ENCODE data around the gene NOX3. TPM values are rescaled to one million over a fixed set of nuclear protein-coding genes. Genes with fewer than 3 reads are reported as not detected.

Gene NOX3
- total and polyA plus RNA-seq, 3 experiments from 2014 or later, result not detected

DNA sequence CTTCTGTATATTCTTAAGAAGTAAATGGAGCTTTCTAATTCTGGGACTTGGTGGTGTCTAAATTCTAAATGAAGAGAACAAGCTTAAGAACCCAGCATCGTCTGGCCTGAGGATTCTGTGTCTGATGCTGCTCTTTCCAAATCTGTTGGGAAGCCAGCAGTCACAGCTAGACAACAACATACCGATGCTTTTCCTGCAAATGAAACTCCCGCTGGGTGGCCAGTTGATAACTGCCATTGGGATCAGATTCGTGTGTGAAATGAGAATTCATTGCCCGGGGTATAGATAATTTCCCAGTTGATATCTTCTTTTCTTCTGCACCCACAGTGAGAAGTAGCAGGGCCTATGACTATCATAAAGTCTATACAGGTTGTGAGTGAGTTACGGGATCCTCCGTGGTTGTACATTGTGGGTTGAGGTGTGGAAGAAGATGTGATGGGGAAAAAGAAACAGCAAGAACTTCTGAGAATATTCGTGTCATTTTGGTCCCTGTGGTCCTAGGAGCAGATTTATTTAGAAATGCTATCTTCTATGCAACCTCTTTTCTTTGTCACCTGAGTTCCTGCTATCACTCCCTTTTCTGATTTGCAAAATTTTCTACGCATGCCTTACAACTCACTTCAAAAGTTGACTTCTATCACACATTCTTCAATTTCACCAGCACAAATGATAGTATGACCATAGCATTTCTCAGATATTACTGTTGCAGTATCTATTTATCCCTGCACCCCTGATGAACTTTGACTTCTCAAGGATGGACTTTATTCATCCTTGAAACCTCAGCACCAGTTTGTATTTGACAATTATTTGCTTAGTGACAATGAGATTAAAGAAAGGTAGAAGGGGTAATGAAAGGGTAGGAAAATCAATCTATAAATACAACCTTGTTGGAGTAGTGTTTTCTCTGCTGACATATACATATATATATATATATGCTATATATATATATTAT, 10.4 kb downstream of the NOX3 start:
- H3K27me3 Mint-ChIP-seq, result peaks cover 4 to 37% of the 10 kb centered on the region in 2 donors
- H3K4me3 Mint-ChIP-seq, result no peak overlapping the region
- no peaks in the 10 kb centered on the region for H3K36me3 ChIP-seq (ENCODE audit: insufficient read depth, low read length)
- no peak overlapping the region for H3K27ac ChIP-seq (ENCODE audit: low read depth, low read length)
- H3K36me3 Mint-ChIP-seq, result no peaks in the 10 kb centered on the region
- no peak overlapping the region for H3K27ac Mint-ChIP-seq
- H3K4me1 ChIP-seq (ENCODE audit: insufficient read depth, low read length), result no peaks in the 10 kb centered on the region
- DNase-seq, result no peak
- no peaks in the 10 kb centered on the region for H3K27me3 ChIP-seq (ENCODE audit: insufficient read depth, low read length, poor library complexity, severe bottlenecking)
- no peaks in the 10 kb centered on the region for H3K9me3 ChIP-seq (ENCODE audit: low read length)
- H3K4me3 ChIP-seq (ENCODE audit: low read length), result no peak overlapping the region
- no peaks in the 10 kb centered on the region for H3K9me3 Mint-ChIP-seq
- H3K4me1 Mint-ChIP-seq, result peaks cover 0 to 5% (median 0%) of the 10 kb centered on the region in 3 donors
- ChIA-PET CTCF (no interaction called here), POLR2A (no interaction called here)

DNA sequence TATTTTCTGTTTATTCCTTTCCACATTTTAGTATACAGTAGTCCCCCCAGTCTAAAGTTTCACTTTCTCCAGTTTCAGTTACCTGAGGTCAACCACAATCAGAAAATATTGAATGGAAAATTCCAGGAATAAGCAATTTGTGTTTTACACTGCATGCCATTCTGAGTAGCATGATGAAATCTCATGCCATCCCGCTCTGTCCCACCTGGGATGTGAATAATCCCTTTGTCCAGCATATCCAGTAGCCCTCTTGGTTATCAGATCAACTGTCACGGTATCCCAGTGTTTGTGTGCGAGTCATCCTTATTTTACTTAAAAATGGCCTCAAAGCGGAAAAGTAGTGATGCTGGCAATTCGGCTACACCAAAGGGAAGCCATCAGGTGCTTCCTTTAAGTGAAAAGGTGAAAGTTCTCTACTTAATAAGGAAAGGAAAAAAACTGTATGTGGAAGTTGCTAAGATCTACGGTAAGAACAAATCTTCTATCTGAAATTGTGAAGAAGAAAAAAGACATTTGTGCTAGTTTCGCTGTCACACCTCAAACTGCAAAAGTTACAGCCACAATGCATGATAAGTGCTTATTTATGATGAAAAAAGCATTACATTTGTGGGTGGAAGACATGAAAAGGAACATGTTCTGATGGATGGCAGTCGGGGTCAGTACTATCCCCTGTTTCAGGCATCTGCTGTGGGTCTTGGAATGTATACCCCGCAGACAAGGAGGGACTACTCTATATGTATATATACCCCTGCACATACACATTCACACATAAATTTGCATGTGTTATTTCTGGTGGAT, 11.3 kb downstream of the NOX3 start:
- Mint-ChIP-seq H3K9me3 (no peaks in the 10 kb centered on the region), H3K4me1 (peaks cover 0 to 5% (median 0%) of the 10 kb centered on the region in 3 donors), H3K36me3 (no peaks in the 10 kb centered on the region), H3K27me3 (peaks cover 4 to 39% of the 10 kb centered on the region in 2 donors), H3K27ac (no peak overlapping the region), H3K4me3 (no peak overlapping the region)
- Histone ChIP-seq H3K4me1 (ENCODE audit: insufficient read depth, low read length) (no peaks in the 10 kb centered on the region), H3K36me3 (ENCODE audit: insufficient read depth, low read length) (no peaks in the 10 kb centered on the region), H3K27ac (ENCODE audit: low read depth, low read length) (no peak overlapping the region), H3K9me3 (ENCODE audit: low read length) (no peaks in the 10 kb centered on the region), H3K27me3 (ENCODE audit: insufficient read depth, low read length, poor library complexity, severe bottlenecking) (no peaks in the 10 kb centered on the region), H3K4me3 (ENCODE audit: low read length) (no peak overlapping the region)
- DNase-seq, result no peak
- CTCF ChIA-PET, result no interaction called here
- POLR2A ChIA-PET, result no interaction called here

DNA sequence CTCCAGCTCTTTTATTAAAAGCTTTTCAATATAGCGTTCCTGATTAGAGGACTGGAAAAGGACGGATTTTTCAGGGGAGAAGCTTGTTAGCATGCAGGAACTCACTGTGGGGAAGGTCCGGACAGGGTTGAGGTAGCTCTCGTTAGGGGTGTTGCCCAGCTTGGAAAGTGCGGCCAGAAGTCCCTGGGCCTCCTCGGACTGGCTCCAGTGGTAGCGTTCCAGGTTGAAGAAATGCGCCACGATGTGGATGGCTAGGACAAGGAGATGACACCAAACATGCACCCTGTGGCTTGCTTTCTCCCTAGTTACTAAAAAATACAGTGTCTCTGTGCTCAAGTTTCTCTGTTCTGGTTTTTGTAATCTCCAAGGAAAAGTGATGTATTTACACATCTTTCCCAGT, 12.5 kb downstream of the NOX3 start:
- Histone ChIP-seq H3K9me3 (ENCODE audit: low read length) (no peaks in the 10 kb centered on the region), H3K4me3 (ENCODE audit: low read length) (no peak overlapping the region), H3K27ac (ENCODE audit: low read depth, low read length) (no peak overlapping the region), H3K27me3 (ENCODE audit: insufficient read depth, low read length, poor library complexity, severe bottlenecking) (no peaks in the 10 kb centered on the region), H3K36me3 (ENCODE audit: insufficient read depth, low read length) (no peaks in the 10 kb centered on the region), H3K4me1 (ENCODE audit: insufficient read depth, low read length) (no peaks in the 10 kb centered on the region)
- peaks cover 5 to 41% of the 10 kb centered on the region in 2 donors for H3K27me3 Mint-ChIP-seq
- ChIA-PET POLR2A (no interaction called here), CTCF (no interaction called here)
- no peak overlapping the region for H3K27ac Mint-ChIP-seq
- no peaks in the 10 kb centered on the region for H3K36me3 Mint-ChIP-seq
- no peak for DNase-seq
- peaks cover 0 to 5% (median 0%) of the 10 kb centered on the region in 3 donors for H3K4me1 Mint-ChIP-seq
- H3K9me3 Mint-ChIP-seq, result no peaks in the 10 kb centered on the region
- H3K4me3 Mint-ChIP-seq, result no peak overlapping the region

DNA sequence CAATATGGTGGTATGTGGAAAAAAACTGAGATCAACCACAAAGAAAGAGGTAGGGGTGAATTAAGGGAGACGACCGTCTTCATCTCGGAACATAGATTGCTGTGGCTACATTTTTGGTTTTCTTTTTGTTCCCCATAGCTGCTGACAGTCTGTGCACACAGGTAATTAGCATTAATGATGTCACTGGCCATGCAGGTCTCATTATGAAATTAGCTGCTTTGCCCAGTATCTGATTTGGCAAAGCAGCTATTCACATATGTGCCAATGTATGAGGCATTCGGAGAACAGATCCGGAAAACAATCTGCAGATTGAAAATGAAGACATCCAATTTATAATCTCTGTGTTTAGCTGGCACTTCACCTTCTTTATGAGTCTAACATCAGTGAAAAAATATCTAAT, 13.1 kb downstream of the NOX3 start:
- CTCF ChIA-PET, result no interaction called here
- H3K27ac ChIP-seq (ENCODE audit: low read depth, low read length), result no peak overlapping the region
- DNase-seq, result no peak
- H3K27ac Mint-ChIP-seq, result no peak overlapping the region
- H3K4me1 ChIP-seq (ENCODE audit: insufficient read depth, low read length), result no peaks in the 10 kb centered on the region
- H3K9me3 Mint-ChIP-seq, result no peaks in the 10 kb centered on the region
- H3K4me1 Mint-ChIP-seq, result peaks cover 0 to 5% (median 0%) of the 10 kb centered on the region in 3 donors
- POLR2A ChIA-PET, result no interaction called here
- no peaks in the 10 kb centered on the region for H3K27me3 ChIP-seq (ENCODE audit: insufficient read depth, low read length, poor library complexity, severe bottlenecking)
- H3K36me3 Mint-ChIP-seq, result no peaks in the 10 kb centered on the region
- H3K36me3 ChIP-seq (ENCODE audit: insufficient read depth, low read length), result no peaks in the 10 kb centered on the region
- peaks cover 8 to 41% of the 10 kb centered on the region in 2 donors for H3K27me3 Mint-ChIP-seq
- no peaks in the 10 kb centered on the region for H3K9me3 ChIP-seq (ENCODE audit: low read length)
- no peak overlapping the region for H3K4me3 ChIP-seq (ENCODE audit: low read length)
- H3K4me3 Mint-ChIP-seq, result no peak overlapping the region

DNA sequence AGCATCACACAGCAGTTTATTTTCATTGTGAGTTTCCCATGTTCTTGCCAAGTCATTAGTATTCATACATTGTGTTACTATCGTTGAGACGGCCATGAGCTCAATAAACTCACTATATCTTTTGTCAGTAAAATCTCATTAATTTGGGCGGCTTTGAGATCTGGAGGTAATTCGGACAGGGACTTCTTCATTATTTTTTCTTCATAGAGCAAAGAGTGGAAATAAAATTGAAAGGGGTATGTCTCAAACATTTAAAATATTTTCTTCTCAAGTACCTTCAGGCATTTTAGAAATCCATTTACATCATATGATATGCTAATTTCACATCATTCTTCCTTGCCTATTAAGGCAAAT, 14.6 kb downstream of the NOX3 start:
- POLR2A ChIA-PET, result no interaction called here
- Mint-ChIP-seq H3K36me3 (no peaks in the 10 kb centered on the region), H3K27ac (peak overlapping the region in 1 of 8 donors; percentile 17), H3K9me3 (no peaks in the 10 kb centered on the region), H3K27me3 (peaks cover 8 to 35% of the 10 kb centered on the region in 2 donors), H3K4me1 (peaks cover 0 to 5% (median 0%) of the 10 kb centered on the region in 3 donors), H3K4me3 (no peak overlapping the region)
- Histone ChIP-seq H3K36me3 (ENCODE audit: insufficient read depth, low read length) (no peaks in the 10 kb centered on the region), H3K27me3 (ENCODE audit: insufficient read depth, low read length, poor library complexity, severe bottlenecking) (no peaks in the 10 kb centered on the region), H3K9me3 (ENCODE audit: low read length) (no peaks in the 10 kb centered on the region), H3K27ac (ENCODE audit: low read depth, low read length) (no peak overlapping the region), H3K4me3 (ENCODE audit: low read length) (no peak overlapping the region), H3K4me1 (ENCODE audit: insufficient read depth, low read length) (no peaks in the 10 kb centered on the region)
- DNase-seq, result no peak
- CTCF ChIA-PET, result no interaction called here

DNA sequence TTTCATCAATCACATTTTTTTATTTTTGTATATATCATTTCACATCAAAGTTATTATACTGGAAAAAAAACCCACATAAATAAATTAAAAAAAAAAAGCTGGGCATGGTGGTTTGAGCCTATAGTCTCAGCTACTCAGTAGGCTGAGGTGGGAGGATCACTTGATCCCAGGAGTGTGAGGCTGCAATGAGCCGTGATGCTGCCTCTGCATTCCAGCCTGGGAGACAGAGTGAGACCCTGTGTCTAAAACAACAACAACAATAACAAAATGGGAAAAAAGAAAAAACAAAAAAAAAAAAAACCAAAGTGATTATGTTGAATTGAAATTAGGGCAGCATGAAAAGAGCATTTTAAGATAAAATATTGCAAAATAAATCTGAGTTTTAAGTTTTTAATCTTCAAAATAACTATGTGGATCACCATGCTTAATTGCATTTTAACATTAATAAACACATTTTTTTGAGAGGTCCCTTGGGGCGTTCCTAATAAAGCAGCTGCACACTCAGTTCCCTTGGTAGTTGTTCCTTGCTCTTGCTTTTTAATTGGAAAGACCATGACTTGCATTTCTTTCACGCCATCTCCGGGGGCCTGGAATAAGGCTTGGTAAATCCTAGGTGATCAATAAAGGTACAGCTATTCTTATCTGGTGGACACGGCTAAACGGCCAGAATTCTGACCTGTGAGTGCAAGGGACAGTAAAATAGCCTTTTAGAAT, 15.1 kb downstream of the NOX3 start:
- H3K4me1 ChIP-seq (ENCODE audit: insufficient read depth, low read length), result no peaks in the 10 kb centered on the region
- H3K36me3 ChIP-seq (ENCODE audit: insufficient read depth, low read length), result no peaks in the 10 kb centered on the region
- no peak overlapping the region for H3K27ac ChIP-seq (ENCODE audit: low read depth, low read length)
- H3K27me3 ChIP-seq (ENCODE audit: insufficient read depth, low read length, poor library complexity, severe bottlenecking), result no peaks in the 10 kb centered on the region
- no peak overlapping the region for H3K4me3 ChIP-seq (ENCODE audit: low read length)
- Mint-ChIP-seq H3K27ac (no peak overlapping the region), H3K4me1 (peaks cover 0 to 5% (median 0%) of the 10 kb centered on the region in 3 donors), H3K27me3 (peaks cover 8 to 35% of the 10 kb centered on the region in 2 donors), H3K4me3 (no peak overlapping the region), H3K9me3 (no peaks in the 10 kb centered on the region), H3K36me3 (no peaks in the 10 kb centered on the region)
- ChIA-PET POLR2A (no interaction called here), CTCF (no interaction called here)
- H3K9me3 ChIP-seq (ENCODE audit: low read length), result no peaks in the 10 kb centered on the region
- no peak for DNase-seq

DNA sequence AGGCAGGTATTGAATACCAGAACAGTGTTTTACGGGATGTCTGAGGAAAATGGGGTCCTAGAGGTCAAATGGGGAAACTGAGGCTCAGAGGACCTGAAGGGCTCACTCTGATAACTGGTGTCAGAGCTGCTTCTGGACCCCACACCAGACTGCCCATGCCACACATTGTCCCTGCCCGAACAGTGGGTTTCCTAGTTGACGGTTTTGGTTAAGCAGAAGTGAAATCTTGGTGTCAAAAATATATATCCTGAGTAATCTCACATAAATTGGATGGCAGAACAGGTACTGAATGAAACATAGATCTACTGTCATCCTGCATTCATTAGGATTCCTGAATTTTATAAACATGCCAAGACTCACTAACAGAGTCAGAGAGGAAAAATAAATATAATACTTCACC, 16.3 kb downstream of the NOX3 start:
- Histone ChIP-seq H3K4me3 (ENCODE audit: low read length) (no peak overlapping the region), H3K9me3 (ENCODE audit: low read length) (no peaks in the 10 kb centered on the region), H3K27me3 (ENCODE audit: insufficient read depth, low read length, poor library complexity, severe bottlenecking) (no peaks in the 10 kb centered on the region), H3K4me1 (ENCODE audit: insufficient read depth, low read length) (no peaks in the 10 kb centered on the region), H3K27ac (ENCODE audit: low read depth, low read length) (no peak overlapping the region), H3K36me3 (ENCODE audit: insufficient read depth, low read length) (no peaks in the 10 kb centered on the region)
- Mint-ChIP-seq H3K27ac (no peak overlapping the region), H3K9me3 (no peaks in the 10 kb centered on the region), H3K27me3 (peaks cover 8 to 28% of the 10 kb centered on the region in 2 donors), H3K36me3 (no peaks in the 10 kb centered on the region), H3K4me3 (no peak overlapping the region), H3K4me1 (no peaks in the 10 kb centered on the region)
- POLR2A ChIA-PET, result no interaction called here
- CTCF ChIA-PET, result no interaction called here
- DNase-seq, result no peak
